GM18511 (cell line): Measurements from ENCODE around the gene ANGPTL8.

Source experiments
- ATAC-seq: cut with Tn5 transposase; IDR thresholded peaks from one replicate; pipeline ENCODE4 v1.9.1; 2021; ENCODE audit warnings: mild to moderate bottlenecking, moderate library complexity; ENCODE audit not compliant: unreplicated experiment

The ANGPTL8 gene

DNA sequence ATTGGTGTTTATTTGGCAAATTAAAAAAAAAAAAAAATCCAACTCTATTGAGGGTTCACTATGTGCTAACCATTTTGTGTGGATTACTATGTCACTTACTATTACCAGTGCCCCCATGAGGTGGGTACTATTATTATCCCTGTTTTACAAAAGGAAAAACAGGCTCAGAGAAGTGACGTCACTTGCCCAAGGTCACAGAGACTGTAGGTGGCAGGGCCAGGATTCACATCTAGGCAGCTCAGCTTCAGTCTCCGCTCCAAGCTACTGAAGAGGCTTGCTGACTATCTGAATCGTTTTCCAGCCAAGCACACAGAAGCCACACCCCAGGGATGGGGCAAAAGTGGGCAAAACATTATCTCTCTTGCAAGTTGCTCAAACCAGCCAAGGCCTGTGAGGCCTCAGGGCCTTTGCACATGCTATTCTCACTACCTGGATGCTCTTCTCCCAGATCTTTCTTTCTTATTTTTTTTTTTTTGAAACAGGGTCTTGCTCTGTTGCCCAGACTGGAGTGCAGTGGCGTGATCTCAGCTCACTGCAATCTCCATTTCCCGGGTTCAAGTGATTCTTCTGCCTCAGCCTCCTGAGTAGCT, 4.8 kb upstream of the ANGPTL8 start:
- ATAC-seq: no peak

- ATAC-seq: no peak
Measured at GRCh38 chr19:11236324-11237301, 2.8 kb upstream of the ANGPTL8 start.

- ATAC-seq: no peak
Measured at GRCh38 chr19:11237321-11237720, 2.1 kb upstream of the ANGPTL8 start.

GRCh38 chr19:11238041-11238440, 1.4 kb upstream of the ANGPTL8 start:
- no peak for ATAC-seq

- no peak for ATAC-seq
Measured at GRCh38 chr19:11238781-11239376, 540 bp upstream of the ANGPTL8 start.

GRCh38 chr19:11240008-11240444, 607 bp downstream of the ANGPTL8 start:
- ATAC-seq: no peak

GRCh38 chr19:11242025-11242424, 2.6 kb downstream of the ANGPTL8 start:
- no peak for ATAC-seq

DNA sequence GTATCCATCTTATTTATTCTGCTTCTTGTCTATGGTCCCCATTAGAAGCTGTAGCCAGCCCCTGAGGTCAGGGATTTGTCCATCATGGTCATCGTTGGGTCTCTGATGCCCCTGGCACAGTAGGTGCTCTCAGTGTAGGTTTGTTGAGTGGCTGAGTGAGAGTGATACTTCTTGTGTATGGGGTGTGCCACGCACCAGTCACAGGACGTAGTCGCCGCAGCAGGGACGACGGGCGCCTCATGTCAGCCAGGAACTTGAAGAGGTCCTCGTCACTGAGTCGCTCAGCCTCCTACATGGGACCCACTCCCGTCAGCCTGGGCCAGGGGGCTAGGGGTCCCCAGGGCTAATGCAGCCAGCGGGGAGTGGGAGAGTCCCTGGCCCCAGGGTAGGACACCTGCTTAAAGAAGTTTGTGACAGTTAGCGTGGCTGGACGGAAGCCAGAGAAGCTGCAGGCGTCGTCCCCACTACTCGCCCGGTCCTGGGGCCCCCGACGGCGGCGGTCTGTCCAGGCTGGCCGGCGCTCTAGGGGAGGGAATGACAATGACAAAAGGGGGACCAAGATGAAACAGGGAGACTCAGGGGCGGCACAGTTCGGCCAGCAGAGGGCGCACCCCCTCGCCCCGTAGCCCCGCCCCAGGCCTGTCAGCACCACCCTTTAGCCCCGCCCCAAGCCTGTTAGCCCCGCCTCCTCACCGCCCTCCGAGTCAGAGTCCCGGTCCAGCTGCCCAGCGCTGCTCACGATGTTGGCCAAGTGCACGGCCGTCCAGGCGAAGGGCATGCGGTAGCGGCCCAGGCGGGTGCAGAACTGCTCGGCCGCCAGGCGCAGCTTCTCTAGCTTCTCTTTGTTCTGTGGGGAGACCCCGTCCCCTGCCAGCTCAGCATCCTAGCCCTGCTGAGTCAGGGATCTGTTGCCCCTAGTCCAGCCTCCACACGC, 3.7 kb downstream of the ANGPTL8 start:
- ATAC-seq: no peak

DNA sequence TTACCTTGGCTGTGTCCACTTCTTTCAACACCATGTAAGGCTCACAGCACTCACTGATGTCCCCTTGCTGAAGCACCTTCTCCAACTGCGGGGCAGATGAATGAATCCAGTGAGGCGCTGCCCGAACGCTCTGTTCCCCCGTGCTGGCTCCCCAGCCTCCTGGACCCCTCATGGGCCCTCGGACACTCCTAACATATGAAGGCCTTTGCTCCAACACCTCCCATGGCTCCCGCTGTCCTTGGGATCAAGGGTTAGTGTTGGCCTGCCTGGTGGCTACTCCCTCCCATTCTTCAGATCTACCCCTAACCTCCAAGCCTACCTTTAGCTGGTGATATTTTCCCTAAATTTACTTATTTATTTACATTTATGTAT, 4.4 kb downstream of the ANGPTL8 start:
- ATAC-seq: no peak

- ATAC-seq: no peak
Measured at GRCh38 chr19:11244846-11245589, 5.6 kb downstream of the ANGPTL8 start.

GRCh38 chr19:11246941-11247340, 7.5 kb downstream of the ANGPTL8 start:
- no peak for ATAC-seq

GRCh38 chr19:11247391-11247790, 8.0 kb downstream of the ANGPTL8 start:
- ATAC-seq: no peak

GRCh38 chr19:11247934-11248333, 8.5 kb downstream of the ANGPTL8 start:
- ATAC-seq: no peak

DNA sequence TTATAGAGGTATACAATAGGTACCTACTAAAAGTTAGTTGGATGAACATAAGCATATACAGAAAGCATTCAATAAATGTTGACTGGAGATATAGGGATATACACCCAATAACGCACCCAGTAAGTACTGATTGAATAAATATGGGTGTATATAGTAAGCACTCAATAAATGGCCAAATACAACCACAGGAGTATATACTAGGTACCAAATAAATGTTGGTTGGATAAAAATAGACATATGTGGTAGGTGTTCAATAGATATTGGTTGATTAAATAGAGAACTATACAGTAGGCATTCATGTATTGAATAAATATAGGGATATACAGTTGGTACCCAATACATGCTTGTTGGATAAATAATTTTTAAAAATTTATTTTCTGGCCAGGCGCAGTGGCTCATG, 9.4 kb downstream of the ANGPTL8 start:
- ATAC-seq: no peak

DNA sequence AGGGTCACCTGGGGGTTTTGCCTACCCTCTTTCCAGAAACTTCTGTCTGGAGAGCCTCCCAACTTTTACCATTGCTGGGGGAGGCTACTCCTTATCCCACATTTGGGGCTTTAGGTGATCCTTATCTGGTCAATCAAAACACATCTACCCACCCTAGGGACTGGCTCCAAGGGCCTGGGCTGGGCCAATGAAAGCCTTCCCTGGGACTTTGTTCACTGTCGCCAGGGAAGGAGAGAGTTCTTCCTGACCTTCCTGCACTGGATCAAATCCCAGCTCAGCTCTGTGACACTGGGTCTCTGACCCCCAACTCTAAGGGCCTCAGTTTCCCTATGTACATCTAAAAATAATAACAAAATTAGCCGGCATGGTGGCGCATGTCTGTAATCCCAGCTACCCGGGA, 11.8 kb downstream of the ANGPTL8 start:
- no peak for ATAC-seq

DNA sequence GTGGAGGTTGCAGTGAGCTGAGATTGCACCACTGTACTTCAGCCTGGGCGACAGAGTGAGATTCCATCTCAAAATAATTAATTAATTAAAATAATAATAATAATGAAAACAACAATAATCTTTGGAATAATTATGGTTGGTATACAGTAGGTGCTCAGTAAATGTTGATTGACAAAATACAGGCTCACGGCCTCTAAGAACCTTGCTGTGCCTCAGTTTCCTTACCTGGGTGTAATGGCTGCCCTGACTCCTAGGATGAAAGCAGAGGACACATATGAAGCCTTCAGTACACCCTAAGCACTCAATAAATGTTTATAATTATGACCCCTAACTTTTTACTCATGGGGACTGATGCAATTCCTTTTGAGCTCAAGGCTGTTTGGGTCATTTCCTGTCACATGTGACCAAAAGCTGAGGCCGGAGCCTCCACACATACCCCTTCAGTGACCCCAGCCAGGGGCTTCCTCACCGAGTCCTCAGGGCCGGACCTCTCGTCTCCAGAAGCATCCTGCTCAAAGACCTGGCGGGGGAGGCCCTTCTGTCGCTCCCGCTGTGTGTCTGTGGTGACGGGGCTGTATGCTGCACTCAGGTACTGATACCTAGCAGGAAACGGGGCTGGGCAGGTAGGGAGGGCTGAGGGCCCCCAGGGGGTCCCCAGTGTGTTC, 12.4 kb downstream of the ANGPTL8 start:
- no peak for ATAC-seq

DNA sequence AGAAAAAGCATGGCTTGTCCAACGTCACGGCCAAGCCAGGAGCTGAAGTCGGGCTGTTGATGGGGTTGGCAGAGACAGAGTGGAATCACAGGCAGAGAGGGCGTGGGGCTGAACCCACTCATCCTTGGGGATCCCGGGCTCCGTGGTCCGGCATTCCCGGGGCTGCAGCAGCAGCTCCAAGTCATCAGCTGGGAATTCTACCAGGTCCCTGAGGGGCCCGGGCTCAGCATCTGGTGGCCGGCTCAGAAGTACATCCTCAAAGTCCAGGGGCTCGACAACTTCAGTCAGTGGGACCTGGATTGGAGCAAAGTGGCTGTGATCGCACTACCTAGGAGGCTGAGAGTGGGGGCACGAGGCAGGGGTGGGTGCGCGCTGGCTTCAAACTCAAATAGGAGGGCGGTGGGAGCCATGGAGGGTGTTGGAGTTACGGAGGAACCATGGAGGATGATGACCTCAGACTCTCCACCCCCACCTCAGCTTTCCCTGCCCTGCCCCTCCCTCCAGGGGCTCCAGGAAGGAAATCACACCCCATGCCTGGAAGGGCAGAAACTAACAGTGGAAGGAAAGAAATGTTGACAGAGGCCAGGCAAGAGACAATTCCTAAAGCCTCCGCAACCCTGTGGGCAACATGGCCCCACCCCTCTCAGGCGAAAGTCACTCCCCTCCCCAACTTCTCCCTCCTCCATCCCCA, 13.4 kb downstream of the ANGPTL8 start:
- ATAC-seq: no peak

DNA sequence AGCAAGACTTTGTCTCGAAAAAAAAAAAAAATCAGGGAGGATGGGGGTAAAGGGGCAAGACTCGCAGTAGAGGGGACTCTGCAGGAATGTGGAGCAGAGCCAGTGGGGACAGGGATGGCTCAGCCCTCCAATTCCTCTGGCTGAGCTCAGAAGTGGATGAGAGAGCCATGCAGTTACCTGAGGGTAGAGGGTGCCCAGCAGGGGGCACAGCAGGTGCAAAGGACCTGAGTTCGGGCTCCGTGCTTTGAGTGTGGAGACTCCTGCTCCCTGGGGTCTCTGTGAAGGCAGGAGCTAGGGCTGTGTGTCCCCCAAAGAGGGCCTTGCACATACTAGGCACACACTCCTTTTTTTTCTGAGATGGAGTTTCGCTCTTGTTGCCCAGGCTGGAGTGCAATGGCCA, 15.2 kb downstream of the ANGPTL8 start:
- no peak for ATAC-seq

GRCh38 chr19:11256189-11256588, 16.8 kb downstream of the ANGPTL8 start:
- no peak for ATAC-seq
